ENCODE data around the gene OR2L5. TPM values are rescaled to one million over a fixed set of nuclear protein-coding genes. Genes with fewer than 3 reads are reported as not detected.

The OR2L5 gene, protein sequence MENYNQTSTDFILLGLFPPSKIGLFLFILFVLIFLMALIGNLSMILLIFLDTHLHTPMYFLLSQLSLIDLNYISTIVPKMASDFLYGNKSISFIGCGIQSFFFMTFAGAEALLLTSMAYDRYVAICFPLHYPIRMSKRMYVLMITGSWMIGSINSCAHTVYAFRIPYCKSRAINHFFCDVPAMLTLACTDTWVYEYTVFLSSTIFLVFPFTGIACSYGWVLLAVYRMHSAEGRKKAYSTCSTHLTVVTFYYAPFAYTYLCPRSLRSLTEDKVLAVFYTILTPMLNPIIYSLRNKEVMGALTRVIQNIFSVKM
- total RNA-seq = not detected
- not detected for polyA plus RNA-seq
- long read RNA-seq, donor 1 = 0 reads
- long read RNA-seq, donor 2 = 0 reads

DNA sequence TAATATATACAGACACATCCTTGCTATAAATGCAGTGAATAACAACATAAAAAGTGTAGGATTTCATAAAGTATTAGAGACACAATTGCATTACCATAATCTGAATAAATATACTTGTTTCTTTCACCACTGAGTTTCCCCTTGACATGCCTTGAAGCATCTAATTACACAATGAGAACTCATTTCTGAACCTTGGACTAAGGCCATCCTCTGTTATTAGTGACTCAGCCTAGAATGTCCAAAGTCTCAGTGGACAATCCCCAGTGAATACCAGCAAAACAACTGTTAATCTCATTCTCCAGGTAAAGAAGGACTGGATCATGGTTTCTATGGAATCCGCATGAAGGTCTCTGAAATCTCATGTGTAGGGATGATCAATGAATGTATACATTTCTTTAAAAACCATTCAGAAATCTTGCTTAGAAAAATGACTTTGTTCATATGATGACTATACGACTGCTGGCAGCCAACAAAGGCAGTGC lies at the start of gene OR2L5:
Gene OR2L5, plus strand, starts transcription at position 432 of the 482 bp plus-strand sequence. CDS start 8,288 bp downstream, outside the sequence.
- no peaks in the 10 kb centered on the region for H3K36me3 ChIP-seq (ENCODE audit: insufficient read depth in 1 of 2, low read depth in 1 of 2)
- H3K9me3 ChIP-seq = peaks cover 12% of the 10 kb centered on the region
- H3K4me1 ChIP-seq = no peaks in the 10 kb centered on the region
- ATAC-seq (no peak), DNase-seq (no peak)
- TF ChIP-seq, protein P1, sequence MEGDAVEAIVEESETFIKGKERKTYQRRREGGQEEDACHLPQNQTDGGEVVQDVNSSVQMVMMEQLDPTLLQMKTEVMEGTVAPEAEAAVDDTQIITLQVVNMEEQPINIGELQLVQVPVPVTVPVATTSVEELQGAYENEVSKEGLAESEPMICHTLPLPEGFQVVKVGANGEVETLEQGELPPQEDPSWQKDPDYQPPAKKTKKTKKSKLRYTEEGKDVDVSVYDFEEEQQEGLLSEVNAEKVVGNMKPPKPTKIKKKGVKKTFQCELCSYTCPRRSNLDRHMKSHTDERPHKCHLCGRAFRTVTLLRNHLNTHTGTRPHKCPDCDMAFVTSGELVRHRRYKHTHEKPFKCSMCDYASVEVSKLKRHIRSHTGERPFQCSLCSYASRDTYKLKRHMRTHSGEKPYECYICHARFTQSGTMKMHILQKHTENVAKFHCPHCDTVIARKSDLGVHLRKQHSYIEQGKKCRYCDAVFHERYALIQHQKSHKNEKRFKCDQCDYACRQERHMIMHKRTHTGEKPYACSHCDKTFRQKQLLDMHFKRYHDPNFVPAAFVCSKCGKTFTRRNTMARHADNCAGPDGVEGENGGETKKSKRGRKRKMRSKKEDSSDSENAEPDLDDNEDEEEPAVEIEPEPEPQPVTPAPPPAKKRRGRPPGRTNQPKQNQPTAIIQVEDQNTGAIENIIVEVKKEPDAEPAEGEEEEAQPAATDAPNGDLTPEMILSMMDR (IDR thresholded peaks at IDR 0.05) = no peak
- H3K4me3 ChIP-seq = no peak within 1 kb of the TSS
- H3K27ac ChIP-seq = no peak within 1 kb of the TSS
- intact Hi-C loops (cut with DNase I) = no loop called here
- 89 to 91% (median 90%) methylated on average over 2 of the region's 2 CpGs for WGBS, 3 donors
- no peaks in the 10 kb centered on the region for H3K27me3 ChIP-seq (ENCODE audit: insufficient read depth in 3 of 3, low read length in 2 of 3)

DNA sequence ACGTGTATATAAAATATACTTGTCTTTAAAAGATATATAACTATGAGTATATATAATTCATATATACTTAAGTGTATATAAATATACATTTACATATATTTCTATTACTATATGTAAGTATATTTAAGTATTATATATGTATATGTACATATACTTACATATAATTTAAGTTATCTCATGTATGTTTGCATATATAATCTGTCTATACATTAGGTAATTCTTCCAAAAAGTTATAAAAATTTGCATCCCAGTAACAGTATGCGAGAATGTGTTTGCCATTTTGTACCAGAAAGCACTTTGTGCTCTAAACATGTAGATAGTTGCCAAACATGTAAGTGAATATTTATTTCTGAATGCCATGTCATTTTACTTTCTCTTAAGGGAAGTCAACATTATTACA lies 48.5 kb upstream of the OR2L5 start, which contains the start of gene OR2AK2:
Gene OR2AK2, plus strand, starts transcription at position 301 of the 400 bp plus-strand sequence. CDS start 144 bp downstream, outside the sequence.
- intact Hi-C loops (cut with DNase I) = no loop called here
- Histone ChIP-seq H3K9me3 (no peaks in the 10 kb centered on the region), H3K4me1 (no peaks in the 10 kb centered on the region), H3K4me3 (no peak within 1 kb of the TSS), H3K36me3 (ENCODE audit: insufficient read depth in 1 of 2, low read depth in 1 of 2) (no peaks in the 10 kb centered on the region), H3K27ac (no peak within 1 kb of the TSS), H3K27me3 (ENCODE audit: insufficient read depth in 3 of 3, low read length in 2 of 3) (no peaks in the 10 kb centered on the region)
- ATAC-seq = no peak
- TF ChIP-seq, protein P1 (IDR thresholded peaks at IDR 0.05) = no peak
- WGBS, 3 donors = 83 to 85% (median 85%) methylated on average over 2 of the region's 2 CpGs
- DNase-seq = no peak

DNA sequence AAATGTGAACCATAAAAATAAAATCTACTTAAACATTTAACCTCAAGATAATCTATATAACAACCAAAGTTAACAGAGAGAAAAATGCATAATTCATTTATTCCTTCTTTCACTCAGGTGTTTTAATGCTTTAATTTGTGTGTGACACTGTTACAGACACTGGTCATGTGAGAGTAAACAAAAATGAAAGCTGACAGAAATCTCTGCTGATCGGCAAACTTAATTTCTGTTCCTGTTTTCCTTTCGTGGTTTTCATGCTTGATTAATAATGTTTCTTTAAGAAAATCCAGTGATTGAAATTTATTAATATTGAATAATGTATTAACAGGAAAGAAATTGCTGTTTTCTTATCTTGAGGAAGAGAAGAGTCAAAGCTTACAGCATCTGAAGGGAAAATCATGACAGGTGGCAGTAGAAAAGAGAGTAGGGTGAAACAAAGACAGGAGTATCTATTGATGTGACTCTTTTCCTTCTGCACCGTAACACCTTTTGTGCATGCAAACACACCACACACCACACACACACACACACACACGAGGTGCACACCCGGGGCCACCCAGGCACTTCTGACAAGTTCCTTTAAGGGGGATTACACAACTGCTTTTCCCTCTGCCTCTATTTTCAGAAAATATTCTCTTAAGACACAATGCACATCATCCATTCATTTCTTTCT lies 46.8 kb upstream of the OR2L5 start:
- DNase-seq (no peak), ATAC-seq (no peak)
- H3K36me3 ChIP-seq (ENCODE audit: insufficient read depth in 1 of 2, low read depth in 1 of 2) = no peaks in the 10 kb centered on the region
- H3K4me3 ChIP-seq = no peak overlapping the region
- no peaks in the 10 kb centered on the region for H3K27me3 ChIP-seq (ENCODE audit: insufficient read depth in 3 of 3, low read length in 2 of 3)
- TF ChIP-seq, protein P1 (IDR thresholded peaks at IDR 0.05) = no peak
- no peak overlapping the region for H3K27ac ChIP-seq
- H3K9me3 ChIP-seq = no peaks in the 10 kb centered on the region
- intact Hi-C loops (cut with DNase I) = no loop called here
- WGBS, 3 donors = 64 to 71% (median 67%) methylated on average over 5 of the region's 5 CpGs
- H3K4me1 ChIP-seq = no peaks in the 10 kb centered on the region

DNA sequence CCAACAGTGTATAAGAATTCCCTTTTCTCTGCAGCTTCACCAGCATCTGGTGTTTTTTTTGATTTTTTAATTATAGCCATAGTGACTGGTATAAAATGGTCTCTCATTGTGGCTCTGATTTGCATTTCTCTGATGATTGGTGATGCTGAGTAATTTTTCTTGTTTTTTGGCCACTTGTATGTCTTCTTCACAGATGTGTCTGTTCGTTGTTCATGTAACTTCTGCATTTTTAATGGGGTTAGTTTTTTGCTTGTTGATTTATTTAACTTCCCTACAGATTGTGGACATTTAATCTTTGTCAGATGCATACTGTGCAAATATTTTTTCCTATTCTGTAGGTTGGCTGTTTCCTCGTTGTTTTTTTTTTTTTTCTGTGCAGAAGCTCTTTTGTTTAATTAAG lies 20.5 kb upstream of the OR2L5 start:
- Histone ChIP-seq H3K4me3 (no peak overlapping the region), H3K36me3 (ENCODE audit: insufficient read depth in 1 of 2, low read depth in 1 of 2) (no peaks in the 10 kb centered on the region), H3K27ac (no peak overlapping the region), H3K9me3 (no peaks in the 10 kb centered on the region), H3K4me1 (no peaks in the 10 kb centered on the region), H3K27me3 (ENCODE audit: insufficient read depth in 3 of 3, low read length in 2 of 3) (no peaks in the 10 kb centered on the region)
- 47 to 61% (median 58%) methylated on average over 2 of the region's 2 CpGs for WGBS, 3 donors
- ATAC-seq = no peak
- DNase-seq = no peak
- intact Hi-C loops (cut with DNase I) = no loop called here
- TF ChIP-seq, protein P1 (IDR thresholded peaks at IDR 0.05) = no peak
